HFFc6 (cell line): Measurements from ENCODE around the gene NCOA5. TPM values are rescaled to one million over a fixed set of nuclear protein-coding genes. Genes with fewer than 3 reads are reported as not detected.

Source experiments
- DNase-seq: peaks from one replicate; pipeline ENCODE4 v3.0.0-alpha.2; 2018
- H3K27ac Mint-ChIP-seq: 2 replicates; pipeline ENCODE4 v1.8.0; 2020; ENCODE audit warnings: mild to moderate bottlenecking, mixed read lengths
- H3K27me3 Mint-ChIP-seq: 2 replicates; pipeline ENCODE4 v1.8.0; 2021; ENCODE audit warnings: mild to moderate bottlenecking, moderate library complexity, mixed read lengths; ENCODE audit not compliant: insufficient read depth
- H3K36me3 Mint-ChIP-seq: 2 replicates; pipeline ENCODE4 v1.8.0; 2021; ENCODE audit warnings: low read depth, mixed read lengths
- H3K4me1 Mint-ChIP-seq: 2 replicates; pipeline ENCODE4 v1.8.0; 2020; ENCODE audit warnings: low read depth, mixed read lengths
- H3K4me3 Mint-ChIP-seq: 2 replicates; pipeline ENCODE4 v1.8.0; 2020; ENCODE audit warnings: mild to moderate bottlenecking, moderate library complexity, mixed read lengths
- H3K9me3 Mint-ChIP-seq: 2 replicates; pipeline ENCODE4 v1.8.0; 2020; ENCODE audit warnings: mild to moderate bottlenecking, mixed read lengths
- CTCF ChIP-seq: fragments of 200-600 bp; sonication (generic); IDR thresholded peaks from 2 replicates; pipeline ENCODE4 v1.5.0; 2021; ENCODE audit warnings: antibody characterized with exemption, mild to moderate bottlenecking
- total RNA-seq, 6 experiments: library from RNA; stranded (reverse); fragmentation: NEBNext Ultra II Directional; extraction: Animal tissue kit (Norgen Biotek cat#: 25700); gene quantifications; 2 replicates in 1 of 6; 3 replicates in 5 of 6; pipeline ENCODE4 v1.2.3, GENCODE V29; 2021

Gene NCOA5
- total RNA-seq, 6 experiments from 2014 or later: 15.3 to 25.1 (median 23.2) TPM

GRCh38 chr20:46020555-46020954 lies 69.2 kb downstream of the NCOA5 start:
- peaks cover 37% of the 10 kb centered on the region for H3K27me3 Mint-ChIP-seq
- TF ChIP-seq CTCF: no peak
- no peak overlapping the region for H3K27ac Mint-ChIP-seq
- H3K4me3 Mint-ChIP-seq: no peak overlapping the region
- H3K4me1 Mint-ChIP-seq: no peaks in the 10 kb centered on the region
- DNase-seq: no peak
- H3K36me3 Mint-ChIP-seq: no peaks in the 10 kb centered on the region
- H3K9me3 Mint-ChIP-seq: no peaks in the 10 kb centered on the region

DNA sequence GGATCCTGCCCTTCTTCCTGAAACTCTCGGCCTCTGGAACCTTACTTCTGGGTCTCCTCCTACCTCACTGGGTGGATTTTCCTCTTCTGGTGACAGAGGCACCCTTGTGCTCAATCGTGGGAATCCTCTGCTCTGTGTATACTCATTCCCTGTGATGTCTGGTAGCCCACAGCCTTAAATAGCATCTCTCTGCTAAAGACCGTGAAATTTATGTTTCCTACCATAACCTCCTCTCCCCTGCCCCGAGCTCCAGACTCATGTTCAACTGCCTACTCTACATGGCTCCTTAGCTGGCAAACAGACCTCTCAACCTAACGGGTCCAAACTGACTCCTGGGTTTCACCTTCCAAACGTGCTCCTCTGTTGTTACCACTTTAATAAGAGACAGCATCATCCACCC lies 71.2 kb downstream of the NCOA5 start:
- no peak for TF ChIP-seq CTCF
- Mint-ChIP-seq H3K4me3 (no peak overlapping the region), H3K4me1 (no peaks in the 10 kb centered on the region), H3K27ac (no peak overlapping the region), H3K9me3 (no peaks in the 10 kb centered on the region), H3K36me3 (no peaks in the 10 kb centered on the region), H3K27me3 (peaks cover 27% of the 10 kb centered on the region)
- DNase-seq: no peak

- Mint-ChIP-seq H3K27ac (no peak overlapping the region), H3K27me3 (peaks cover 28% of the 10 kb centered on the region), H3K36me3 (no peaks in the 10 kb centered on the region), H3K4me1 (no peaks in the 10 kb centered on the region), H3K4me3 (no peak overlapping the region), H3K9me3 (no peaks in the 10 kb centered on the region)
- no peak for DNase-seq
- TF ChIP-seq CTCF: no peak
Observed at GRCh38 chr20:46018112-46018511, 71.7 kb downstream of the NCOA5 start.

GRCh38 chr20:46017272-46017671 lies 72.5 kb downstream of the NCOA5 start:
- Mint-ChIP-seq H3K4me3 (no peak overlapping the region), H3K27ac (no peak overlapping the region), H3K36me3 (no peaks in the 10 kb centered on the region), H3K27me3 (peaks cover 34% of the 10 kb centered on the region), H3K9me3 (no peaks in the 10 kb centered on the region), H3K4me1 (no peaks in the 10 kb centered on the region)
- no peak for TF ChIP-seq CTCF
- no peak for DNase-seq

DNA sequence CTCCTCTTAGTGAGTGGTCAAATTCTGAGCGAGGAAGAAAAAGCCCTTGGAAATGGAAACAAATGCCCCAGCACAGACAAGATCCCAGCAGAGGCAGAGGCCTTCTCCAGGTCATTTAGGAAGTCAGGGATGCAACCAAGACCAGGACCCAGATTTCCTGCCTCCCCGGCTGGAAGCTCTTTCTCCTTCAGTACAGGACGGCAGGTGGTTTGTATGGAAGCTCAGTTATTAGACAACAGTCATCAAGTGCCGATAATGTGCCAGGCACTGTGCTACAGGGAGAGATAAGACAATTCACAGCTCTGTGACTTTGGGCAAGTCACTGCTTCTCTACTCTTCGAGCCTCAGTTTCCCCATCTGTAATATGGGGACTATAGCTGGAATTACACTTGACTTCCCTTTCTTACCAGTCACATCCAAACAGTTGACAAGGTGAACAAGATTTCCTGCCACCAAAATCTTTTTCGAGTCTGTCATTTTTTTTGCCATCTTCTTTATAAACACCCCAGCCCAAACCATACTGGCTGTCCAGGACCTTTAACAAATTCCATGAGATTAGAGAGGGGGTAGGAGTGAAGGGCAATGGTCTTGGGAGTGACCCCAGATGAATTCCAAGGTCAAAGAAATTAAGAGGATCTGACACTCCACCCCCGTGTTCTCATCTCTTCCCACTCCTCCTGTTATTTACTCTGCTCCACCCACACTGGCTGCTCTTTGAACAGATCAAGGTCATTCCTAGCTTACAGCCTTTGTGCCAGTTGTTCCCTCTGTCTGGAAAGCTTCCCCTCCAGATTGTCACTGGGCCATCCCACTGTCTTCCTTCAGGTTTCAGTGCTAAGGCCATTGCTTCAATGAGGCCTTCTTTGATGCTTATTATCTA lies 75.0 kb downstream of the NCOA5 start:
- Mint-ChIP-seq H3K36me3 (peaks cover 6% of the 10 kb centered on the region; the same call in 1 of the 2 replicates), H3K4me3 (no peak overlapping the region), H3K27ac (no peak overlapping the region), H3K27me3 (peaks cover 48% of the 10 kb centered on the region), H3K4me1 (peaks cover 11% of the 10 kb centered on the region; the same call in 1 of the 2 replicates), H3K9me3 (peaks cover 8% of the 10 kb centered on the region; the same call in 1 of the 2 replicates)
- DNase-seq: no peak
- no peak for TF ChIP-seq CTCF
